Medulla oblongata (tissue), 1 donor: ENCODE measurements around the gene HLCS.
"Not testable (repeated sequence)": the region's sequence is repeated elsewhere in the genome, so short reads cannot be mapped to it uniquely, and the experiment has no call there.

ENCODE experiments used
- DNase-seq: peaks from one replicate; pipeline ENCODE4 v3.0.0-alpha.2; 2015; ENCODE audit errors: extremely low spot score

HLCS gene

GRCh38 chr21:36849461-36850105 lies 116.9 kb downstream of the HLCS start:
- peak; percentile 70 for DNase-seq

GRCh38 chr21:36848730-36849274 lies 117.7 kb downstream of the HLCS start:
- peak; percentile 41 for DNase-seq

GRCh38 chr21:36847189-36847588 lies 119.3 kb downstream of the HLCS start:
- peak; percentile 15 for DNase-seq

- peak; percentile 18 for DNase-seq
These were observed 119.8 kb downstream of the HLCS start for GRCh38 chr21:36846631-36847030.

GRCh38 chr21:36845790-36846189 lies 120.7 kb downstream of the HLCS start:
- DNase-seq, result no peak

GRCh38 chr21:36845070-36845469 lies 121.4 kb downstream of the HLCS start:
- DNase-seq, result no peak

- no peak for DNase-seq
These were observed 124.6 kb downstream of the HLCS start for GRCh38 chr21:36841866-36842265.

- no peak for DNase-seq
These were observed 126.7 kb downstream of the HLCS start for GRCh38 chr21:36839735-36840134.

- DNase-seq, result peak; percentile 4
These were observed 127.3 kb downstream of the HLCS start for GRCh38 chr21:36839123-36839522.

GRCh38 chr21:36835383-36835795 lies 131.1 kb downstream of the HLCS start:
- no peak for DNase-seq

GRCh38 chr21:36834192-36834591 lies 132.3 kb downstream of the HLCS start:
- no peak for DNase-seq

GRCh38 chr21:36830100-36830499 lies 136.4 kb downstream of the HLCS start:
- DNase-seq, result no peak

- no peak for DNase-seq
These were observed 137.5 kb downstream of the HLCS start for GRCh38 chr21:36828891-36829515.

- no peak for DNase-seq
These were observed 138.3 kb downstream of the HLCS start for GRCh38 chr21:36828208-36828607.

- no peak for DNase-seq
These were observed 140.8 kb downstream of the HLCS start for GRCh38 chr21:36825658-36826057.

GRCh38 chr21:36821032-36821299 lies 145.5 kb downstream of the HLCS start:
- DNase-seq, result no peak

- no peak for DNase-seq
These were observed 146.1 kb downstream of the HLCS start for GRCh38 chr21:36820176-36821031.

GRCh38 chr21:36817732-36818450 lies 148.6 kb downstream of the HLCS start:
- no peak for DNase-seq

- no peak for DNase-seq
These were observed 149.8 kb downstream of the HLCS start for GRCh38 chr21:36816561-36817130.

GRCh38 chr21:36816026-36816425 lies 150.4 kb downstream of the HLCS start:
- DNase-seq, result not testable (repeated sequence)

- no peak for DNase-seq
These were observed 151.2 kb downstream of the HLCS start for GRCh38 chr21:36815284-36815683.

- DNase-seq, result no peak
These were observed 153.4 kb downstream of the HLCS start for GRCh38 chr21:36813052-36813451.
